Heart left ventricle (tissue), 16 donors: ENCODE measurements around the gene NR3C1. TPM values are rescaled to one million over a fixed set of nuclear protein-coding genes. Genes with fewer than 3 reads are reported as not detected.

Experiments used
- ATAC-seq, 4 donors: fragments of 200-7000 bp; cut with Tn5 transposase; one replicate each; pipeline ENCODE4 v1.9.1; 2020 to 2022; ENCODE audit warnings: moderate library complexity in 4 of 4, mild to moderate bottlenecking in 3 of 4, moderate number of reproducible peaks in 1 of 4
- DNase-seq, 5 donors: peaks; one replicate each; pipeline ENCODE4 v3.0.0-alpha.2; 2020
- H3K27ac ChIP-seq, 12 donors: fragments of 200-600 bp; sonication (generic) in 4 of 12; one replicate each; pipeline versions ENCODE4 v1.5.0 to v1.8.0; 2016 to 2022; ENCODE audit warnings: mild to moderate bottlenecking in 2 of 12
- H3K27me3 ChIP-seq, 9 donors: fragments of 200-600 bp; sonication (generic) in 2 of 9; one replicate each; pipeline versions ENCODE4 v1.5.1 to v1.8.0; 2016 to 2022; ENCODE audit warnings: mild to moderate bottlenecking in 3 of 9
- H3K36me3 ChIP-seq, 9 donors: fragments of 200-600 bp; sonication (generic) in 2 of 9; one replicate each; pipeline versions ENCODE4 v1.5.0 to v1.8.0; 2018 to 2022; ENCODE audit warnings: mild to moderate bottlenecking in 2 of 9
- H3K4me1 ChIP-seq, 12 donors: fragments of 200-600 bp; sonication (generic) in 4 of 12; one replicate each; pipeline versions ENCODE4 v1.5.0 to v1.8.0; 2016 to 2022; ENCODE audit warnings: mild to moderate bottlenecking in 3 of 12
- H3K4me3 ChIP-seq, 12 donors: fragments of 200-600 bp; sonication (generic) in 4 of 12; one replicate each; pipeline versions ENCODE4 v1.5.0 to v1.8.0; 2017 to 2022; ENCODE audit warnings: mild to moderate bottlenecking in 9 of 12, moderate library complexity in 4 of 12
- H3K9me3 ChIP-seq, 12 donors: fragments of 200-600 bp; sonication (generic) in 4 of 12; one replicate each; pipeline versions ENCODE4 v1.5.0 to v1.8.0; 2016 to 2022; ENCODE audit warnings: mild to moderate bottlenecking in 1 of 12
- CTCF ChIP-seq, 12 donors: fragments of 200-600 bp; sonication (generic) in 4 of 12; IDR thresholded peaks; one replicate each; pipeline versions ENCODE4 v1.5.0 to v1.8.0; 2018 to 2022; ENCODE audit warnings: antibody characterized with exemption in 12 of 12, mild to moderate bottlenecking in 5 of 12
- POLR2A ChIP-seq, 2 donors: fragments of 450-650 bp; IDR thresholded peaks; one replicate each; pipeline ENCODE4 v1.6.1; 2017; ENCODE audit warnings: antibody characterized with exemption in 2 of 2, mild to moderate bottlenecking in 2 of 2, moderate library complexity in 2 of 2
- WGBS, 4 donors: extraction: QIAGEN DNeasy Blood & Tissue Kit in 2 of 4; methylation state at CpG; one replicate each; pipeline versions ENCODE4 v1.1.5 to v1.1.7; 2013 to 2018; 5-methylcytosine and 5-hydroxymethylcytosine counted together
- intact Hi-C, 10 donors: fragments of 100-400 bp; cut with DNase I; formaldehyde crosslinking; loops; one replicate each; pipeline versions ENCODE4 v1.11.1 to v1.14.2; 2022
- polyA plus RNA-seq, 2 donors: library from polyadenylated mRNA; stranded (reverse); fragments of 200-250 nt; gene quantifications; one replicate each; pipeline ENCODE4 v1.2.3, GENCODE V29; 2013
- total RNA-seq, 9 donors: library from RNA; depleted of rRNA in 2 of 9; stranded (reverse); fragments of >200 nt in 2 of 9; fragmentation: NEBNext Ultra II Directional in 3 of 9; extraction: Animal tissue kit (Norgen Biotek cat#: 25700) in 3 of 9; gene quantifications; one replicate each; pipeline versions ENCODE4 v1.1.0 to v1.2.4, GENCODE V29; 2016 to 2023
- donor health status: ischemic (EF 13 %, LVEDD 7.1; RV severe dilation, severe dysfunction).
- donor health status: healthy with polysubstance abuse.
- donor health status: DM: no; HTN: yes; CAD: no.
- donor health status: DM: no; HTN: no; CAD: no.
- donor health status: ischemic (EF 25% LVEDD 6.9; RV normal size, moderate dysfunction).
- donor health status: ischemic (EF 25% LVEDD 5.7; RV mildly dilated, moderate dysfunction).
- donor health status: healthy.
- donor health status: DM: yes; HTN: yes; CAD: no.
- donor health status: ischemic (EF 35%, LVEDD 5.7; RV mildly dilated, moderate dysfunction).
- donor health status: nonischemic (EF 11% LVEDD 7.7; RV severe dilation, severe dysfunction).
- donor health status: DM: yes; HTN: yes; CAD: no.
- donor health status: PGD.
- donor health status: ischemic (EF 29% LVEDD 5.4; RV normal size, mild dysfunction).
- donor health status: nonischemic (EF 23%, LVEDD 6.1; RV moderate dilation, normal function).

Gene NR3C1
- total and polyA plus RNA-seq, 11 donors = 10.4 to 73.7 (median 45.3) TPM

- TF ChIP-seq POLR2A (IDR thresholded peaks at IDR 0.05) (no peak), CTCF (IDR thresholded peaks at IDR 0.05) (no peak)
- Histone ChIP-seq H3K36me3 (no peaks in the 10 kb centered on the region), H3K4me1 (peaks cover 19 to 95% (median 74%) of the 10 kb centered on the region in 12 donors), H3K27ac (peak overlapping the region; percentile 1 to 71 (median 44)), H3K9me3 (no peaks in the 10 kb centered on the region), H3K4me3 (no peak overlapping the region), H3K27me3 (no peaks in the 10 kb centered on the region)
- ATAC-seq (peak in 2 of 4 donors; percentile 67 to 71), DNase-seq (no peak)
- 43 to 53% (median 46%) methylated on average over 3 of the region's 3 CpGs for WGBS, 4 donors
- intact Hi-C loops = loop anchor here in 2 of 10 donors (5.0 to 10.0 kb wide), 2 partner anchors 47 to 49 kb away; no protein-coding TSS in a partner anchor
Observed at GRCh38 chr5:143347698-143348344, 55.7 kb downstream of the NR3C1 start.

DNA sequence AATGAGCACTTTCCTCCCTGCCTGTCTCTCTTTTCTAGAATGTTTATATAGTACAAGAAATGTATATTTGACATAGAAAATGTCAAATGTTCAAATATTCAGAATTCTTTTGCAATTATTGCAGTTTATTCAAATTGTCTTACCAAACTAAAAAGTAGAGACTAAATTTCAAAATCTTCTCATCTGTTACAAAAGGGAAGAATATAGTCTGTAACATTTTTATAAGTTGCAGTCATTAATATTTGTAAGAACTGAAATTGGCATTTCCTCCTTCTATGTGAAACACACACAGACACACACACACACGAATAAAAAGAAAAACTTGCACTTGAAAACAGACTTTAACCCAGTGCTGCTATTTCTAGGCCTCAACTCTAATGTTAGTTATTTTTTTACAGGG is 56.4 kb downstream of the NR3C1 start:
- H3K27me3 ChIP-seq = no peaks in the 10 kb centered on the region
- intact Hi-C loops = loop anchor here in 2 of 10 donors (5.0 to 10.0 kb wide), 2 partner anchors 48 to 50 kb away; no protein-coding TSS in a partner anchor
- peak overlapping the region in 11 of 12 donors; percentile 1 to 71 (median 53) for H3K27ac ChIP-seq
- no peak overlapping the region for H3K4me3 ChIP-seq
- H3K9me3 ChIP-seq = no peaks in the 10 kb centered on the region
- no peak for ATAC-seq
- H3K4me1 ChIP-seq = peaks cover 19 to 95% (median 74%) of the 10 kb centered on the region in 12 donors
- DNase-seq = no peak
- no peaks in the 10 kb centered on the region for H3K36me3 ChIP-seq
- WGBS, 4 donors = 0 to 15% (median 7%) methylated on average over 1 of the region's 1 CpG
- TF ChIP-seq POLR2A (IDR thresholded peaks at IDR 0.05) = no peak

DNA sequence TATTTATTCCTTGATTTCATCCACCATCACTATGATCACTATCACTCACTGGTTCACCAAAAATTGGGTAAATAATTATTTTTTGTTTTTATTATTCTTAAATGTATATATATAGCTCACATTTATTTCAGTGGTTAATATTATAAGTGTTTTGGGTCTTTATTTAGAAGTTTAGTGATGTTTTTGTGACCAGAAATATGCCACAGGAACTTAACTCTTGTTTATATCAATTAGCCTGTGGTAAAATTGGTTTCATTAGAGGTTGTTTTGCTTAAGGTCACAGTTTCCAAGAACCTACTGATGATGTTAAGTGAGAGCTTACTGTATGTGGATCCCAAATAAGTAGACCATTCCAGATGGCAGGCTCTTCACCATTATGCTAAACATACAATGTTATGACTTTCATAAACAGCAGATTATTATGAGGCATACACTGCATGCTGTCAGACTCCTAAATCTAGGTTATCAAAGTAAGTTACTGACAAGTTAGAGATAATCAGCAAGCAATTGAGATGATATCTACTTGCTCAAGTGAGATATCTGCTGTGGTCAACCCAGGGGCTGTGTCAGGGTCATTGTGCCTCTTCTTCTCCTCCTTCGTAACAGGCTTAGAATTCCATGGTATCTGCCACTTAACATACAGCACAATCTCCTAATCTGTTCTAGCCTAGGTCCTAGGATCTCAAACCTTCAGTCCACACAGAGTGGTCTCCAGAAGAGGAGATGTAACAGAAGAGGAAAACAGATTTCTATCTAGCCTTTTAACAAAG is 57.6 kb downstream of the NR3C1 start:
- no peak for ATAC-seq
- Histone ChIP-seq H3K4me3 (no peak overlapping the region), H3K36me3 (no peaks in the 10 kb centered on the region), H3K9me3 (no peaks in the 10 kb centered on the region), H3K4me1 (peaks cover 22 to 95% (median 74%) of the 10 kb centered on the region in 12 donors), H3K27me3 (no peaks in the 10 kb centered on the region), H3K27ac (peak overlapping the region in 6 of 12 donors; percentile 9 to 27 (median 18))
- WGBS, 4 donors = 54 to 81% (median 62%) methylated on average over 1 of the region's 1 CpG
- DNase-seq = no peak
- intact Hi-C loops = loop anchor here in 2 of 10 donors (5.0 to 10.0 kb wide), 2 partner anchors 49 to 51 kb away; no protein-coding TSS in a partner anchor
- TF ChIP-seq POLR2A (IDR thresholded peaks at IDR 0.05) = no peak
- no peak for TF ChIP-seq CTCF (IDR thresholded peaks at IDR 0.05)

DNA sequence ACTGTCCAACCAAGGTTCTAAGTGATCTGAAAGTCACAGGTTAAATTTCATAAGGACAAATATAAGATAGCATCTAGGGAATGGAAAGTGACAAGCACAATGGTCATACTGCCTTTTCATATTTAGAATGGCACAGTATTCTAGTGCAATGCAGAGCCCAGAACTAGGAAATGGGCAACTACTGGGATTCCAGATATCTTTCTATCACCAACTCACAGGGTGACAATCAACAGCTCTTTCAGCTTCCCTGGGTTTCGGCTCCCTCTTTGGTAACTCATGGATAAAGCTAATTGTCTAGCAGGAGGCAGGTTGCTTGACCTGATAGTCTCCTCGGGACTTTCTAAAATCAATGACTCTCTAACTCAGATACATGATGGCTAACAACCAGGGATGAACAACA is 60.4 kb downstream of the NR3C1 start:
- WGBS, 4 donors = 62 to 74% (median 63%) methylated on average over 2 of the region's 2 CpGs
- peak overlapping the region in 9 of 12 donors; percentile 0 to 81 (median 51) for H3K27ac ChIP-seq
- DNase-seq = no peak
- H3K4me3 ChIP-seq = no peak overlapping the region
- H3K27me3 ChIP-seq = no peaks in the 10 kb centered on the region
- intact Hi-C loops = loop anchor here in 2 of 10 donors (5.0 to 10.0 kb wide), 2 partner anchors 49 to 52 kb away; no protein-coding TSS in a partner anchor
- no peak for ATAC-seq
- peaks cover 0 to 4% (median 0%) of the 10 kb centered on the region in 9 donors for H3K36me3 ChIP-seq
- no peaks in the 10 kb centered on the region for H3K9me3 ChIP-seq
- TF ChIP-seq CTCF (IDR thresholded peaks at IDR 0.05) (no peak), POLR2A (IDR thresholded peaks at IDR 0.05) (no peak)
- peaks cover 18 to 90% (median 66%) of the 10 kb centered on the region in 12 donors for H3K4me1 ChIP-seq
